Osteocyte (in vitro differentiated cells): ENCODE data around the gene CCDC102A. TPM values are rescaled to one million over a fixed set of nuclear protein-coding genes. Genes with fewer than 3 reads are reported as not detected.

Experiments
- DNase-seq: peaks from one replicate; pipeline ENCODE4 v3.0.0; 2021; ENCODE audit warnings: mixed read lengths; ENCODE audit not compliant: unreplicated experiment; ENCODE audit errors: extremely low spot score
- H3K27ac Mint-ChIP-seq: one replicate; pipeline ENCODE4 v1.8.0; 2021; ENCODE audit warnings: mild to moderate bottlenecking, mixed read lengths; ENCODE audit not compliant: unreplicated experiment
- H3K27me3 Mint-ChIP-seq: one replicate; pipeline ENCODE4 v1.8.0; 2021; ENCODE audit warnings: mixed read lengths; ENCODE audit not compliant: unreplicated experiment
- H3K36me3 Mint-ChIP-seq: one replicate; pipeline ENCODE4 v1.8.0; 2021; ENCODE audit warnings: mixed read lengths; ENCODE audit not compliant: unreplicated experiment
- H3K4me1 Mint-ChIP-seq: one replicate; pipeline ENCODE4 v1.8.0; 2021; ENCODE audit warnings: mixed read lengths; ENCODE audit not compliant: unreplicated experiment
- H3K4me3 Mint-ChIP-seq: one replicate; pipeline ENCODE4 v1.8.0; 2021; ENCODE audit warnings: mild to moderate bottlenecking, moderate library complexity, mixed read lengths; ENCODE audit not compliant: unreplicated experiment
- H3K9me3 Mint-ChIP-seq: one replicate; pipeline ENCODE4 v1.8.0; 2021; ENCODE audit warnings: mixed read lengths; ENCODE audit not compliant: unreplicated experiment
- total RNA-seq: library from RNA; stranded (reverse); gene quantifications from 2 replicates; pipeline ENCODE4 v1.2.1, GENCODE V29; 2021
- TF ChIP-seq, protein P1 (sequence below): fragments of 200-600 bp; sonication (generic); IDR thresholded peaks from 2 replicates; pipeline ENCODE4 v1.5.0; 2021; ENCODE audit warnings: antibody characterized with exemption, mild to moderate bottlenecking, moderate library complexity

CCDC102A gene
- total RNA-seq, 1 donor from 2014 or later: 17.2 TPM

- Mint-ChIP-seq H3K4me3 (no peak overlapping the region), H3K27me3 (no peaks in the 10 kb centered on the region), H3K9me3 (no peaks in the 10 kb centered on the region), H3K27ac (no peak overlapping the region), H3K36me3 (peaks cover 42% of the 10 kb centered on the region), H3K4me1 (peaks cover 12% of the 10 kb centered on the region)
- TF ChIP-seq, protein P1, sequence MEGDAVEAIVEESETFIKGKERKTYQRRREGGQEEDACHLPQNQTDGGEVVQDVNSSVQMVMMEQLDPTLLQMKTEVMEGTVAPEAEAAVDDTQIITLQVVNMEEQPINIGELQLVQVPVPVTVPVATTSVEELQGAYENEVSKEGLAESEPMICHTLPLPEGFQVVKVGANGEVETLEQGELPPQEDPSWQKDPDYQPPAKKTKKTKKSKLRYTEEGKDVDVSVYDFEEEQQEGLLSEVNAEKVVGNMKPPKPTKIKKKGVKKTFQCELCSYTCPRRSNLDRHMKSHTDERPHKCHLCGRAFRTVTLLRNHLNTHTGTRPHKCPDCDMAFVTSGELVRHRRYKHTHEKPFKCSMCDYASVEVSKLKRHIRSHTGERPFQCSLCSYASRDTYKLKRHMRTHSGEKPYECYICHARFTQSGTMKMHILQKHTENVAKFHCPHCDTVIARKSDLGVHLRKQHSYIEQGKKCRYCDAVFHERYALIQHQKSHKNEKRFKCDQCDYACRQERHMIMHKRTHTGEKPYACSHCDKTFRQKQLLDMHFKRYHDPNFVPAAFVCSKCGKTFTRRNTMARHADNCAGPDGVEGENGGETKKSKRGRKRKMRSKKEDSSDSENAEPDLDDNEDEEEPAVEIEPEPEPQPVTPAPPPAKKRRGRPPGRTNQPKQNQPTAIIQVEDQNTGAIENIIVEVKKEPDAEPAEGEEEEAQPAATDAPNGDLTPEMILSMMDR: no peak
- DNase-seq: no peak
Observed at GRCh38 chr16:57469046-57469445, 67.3 kb downstream of the CCDC102A start.

DNA sequence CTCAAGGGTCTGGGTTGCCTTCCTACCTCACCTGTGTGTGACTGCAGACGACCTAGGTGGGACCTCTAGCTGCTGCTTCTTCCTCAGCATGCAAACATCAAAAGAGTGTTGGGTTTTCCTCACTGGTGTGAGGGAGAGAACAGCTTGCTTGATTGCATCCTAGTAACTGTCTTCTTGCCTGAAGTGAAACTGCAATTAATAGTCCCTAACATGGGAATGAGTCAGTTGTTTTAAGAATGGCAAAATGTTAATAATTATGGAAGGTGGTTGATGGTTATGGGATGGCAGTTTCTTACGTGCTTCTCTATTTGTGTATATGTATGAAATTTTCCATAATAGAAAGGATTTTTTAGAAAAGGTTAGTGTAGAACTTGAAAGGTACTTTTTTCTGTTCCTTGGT, 68.0 kb downstream of the CCDC102A start:
- Mint-ChIP-seq H3K9me3 (no peaks in the 10 kb centered on the region), H3K4me3 (no peak overlapping the region), H3K36me3 (peaks cover 43% of the 10 kb centered on the region), H3K27me3 (no peaks in the 10 kb centered on the region), H3K27ac (no peak overlapping the region), H3K4me1 (peaks cover 19% of the 10 kb centered on the region)
- DNase-seq: no peak
- TF ChIP-seq, protein P1: no peak

- H3K9me3 Mint-ChIP-seq: no peaks in the 10 kb centered on the region
- H3K27me3 Mint-ChIP-seq: no peaks in the 10 kb centered on the region
- H3K4me3 Mint-ChIP-seq: no peak overlapping the region
- H3K4me1 Mint-ChIP-seq: peaks cover 15% of the 10 kb centered on the region
- peaks cover 39% of the 10 kb centered on the region for H3K36me3 Mint-ChIP-seq
- TF ChIP-seq, protein P1: no peak
- H3K27ac Mint-ChIP-seq: no peak overlapping the region
- no peak for DNase-seq
Observed at GRCh38 chr16:57464523-57464922, 71.8 kb downstream of the CCDC102A start.

DNA sequence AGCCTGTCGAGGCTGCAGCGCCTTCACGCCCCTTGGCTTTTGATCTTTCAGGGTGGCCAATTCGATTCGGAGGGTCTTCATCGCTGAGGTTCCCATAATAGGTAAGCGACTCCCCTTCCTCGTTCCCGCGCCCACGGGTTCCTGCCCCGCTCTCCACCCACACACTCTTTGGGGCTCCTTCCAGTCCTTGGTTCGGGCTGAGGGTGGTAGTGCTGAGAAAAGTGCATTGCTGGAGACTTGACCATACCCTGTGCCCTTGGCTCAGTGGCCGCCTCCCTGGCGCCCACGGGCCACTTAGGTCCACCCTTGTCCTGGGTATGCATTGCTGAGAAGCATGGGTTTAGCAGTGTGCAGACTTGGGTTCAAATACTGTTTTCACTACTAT, 73.4 kb downstream of the CCDC102A start:
- Mint-ChIP-seq H3K4me1 (peaks cover 15% of the 10 kb centered on the region), H3K36me3 (peaks cover 30% of the 10 kb centered on the region), H3K9me3 (no peaks in the 10 kb centered on the region), H3K4me3 (peak overlapping the region; percentile 100), H3K27ac (peak overlapping the region; percentile 98), H3K27me3 (no peaks in the 10 kb centered on the region)
- DNase-seq: no peak
- TF ChIP-seq, protein P1: no peak

GRCh38 chr16:57462209-57462977, 74.0 kb downstream of the CCDC102A start, which contains the start of gene POLR2C:
TSS of gene POLR2C (plus strand) at chr16:57462679. CDS start at chr16:57462725, 46 bp downstream.
- Mint-ChIP-seq H3K27ac (peak within 1 kb of the TSS; percentile 98), H3K27me3 (no peaks in the 10 kb centered on the region), H3K4me1 (peaks cover 15% of the 10 kb centered on the region), H3K9me3 (no peaks in the 10 kb centered on the region), H3K36me3 (peaks cover 25% of the 10 kb centered on the region), H3K4me3 (peak within 1 kb of the TSS; percentile 100)
- TF ChIP-seq, protein P1: peak; percentile 97
- peak; percentile 97 for DNase-seq

Other genes with a start within 250 kb of the CCDC102A start
- gene CCL22, start 177.8 kb downstream of the CCDC102A start, total RNA-seq: not detected in 2 replicates
- 2.3 and 2.6 TPM in 2 replicates for gene CX3CL1, start 164.1 kb downstream of the CCDC102A start, total RNA-seq
- not detected in 2 replicates for gene CCL17, start 131.8 kb downstream of the CCDC102A start, total RNA-seq
- gene CIAPIN1, start 89.2 kb downstream of the CCDC102A start, total RNA-seq: 52.2 and 57.1 TPM in 2 replicates
- gene COQ9, start 89.1 kb downstream of the CCDC102A start, total RNA-seq: 37.8 and 50.1 TPM in 2 replicates
- gene POLR2C, start 73.9 kb downstream of the CCDC102A start, total RNA-seq: 46.8 and 47.8 TPM in 2 replicates
- 22.5 and 24.4 TPM in 2 replicates for gene DOK4, start 50.1 kb downstream of the CCDC102A start, total RNA-seq
- gene ADGRG5, start 6.1 kb upstream of the CCDC102A start, total RNA-seq: not detected in 2 replicates
- gene ADGRG1, start 92.1 kb upstream of the CCDC102A start, total RNA-seq: 4.6 and 4.8 TPM in 2 replicates
- not detected in 2 replicates for gene ADGRG3, start 131.7 kb upstream of the CCDC102A start, total RNA-seq
- not detected in 2 replicates for gene DRC7, start 158.2 kb upstream of the CCDC102A start, total RNA-seq
- gene KATNB1, start 199.2 kb upstream of the CCDC102A start, total RNA-seq: 14.2 and 15.9 TPM in 2 replicates